NCI-H82 treated with DMSO at 0.1 percent for 48 hours (cell line): Measurements from ENCODE around the gene MRTFB.
"Not testable (repeated sequence)": the region's sequence is repeated elsewhere in the genome, so short reads cannot be mapped to it uniquely, and the experiment has no call there.

Experiments
- DNase-seq: peaks from one replicate; lab custom pipeline; 2025; ENCODE audit not compliant: unreplicated experiment; lab: John Stamatoyannopoulos, UW

MRTFB gene

GRCh38 chr16:14182999-14183398 is 111.9 kb downstream of the MRTFB start:
- DNase-seq = no peak

DNA sequence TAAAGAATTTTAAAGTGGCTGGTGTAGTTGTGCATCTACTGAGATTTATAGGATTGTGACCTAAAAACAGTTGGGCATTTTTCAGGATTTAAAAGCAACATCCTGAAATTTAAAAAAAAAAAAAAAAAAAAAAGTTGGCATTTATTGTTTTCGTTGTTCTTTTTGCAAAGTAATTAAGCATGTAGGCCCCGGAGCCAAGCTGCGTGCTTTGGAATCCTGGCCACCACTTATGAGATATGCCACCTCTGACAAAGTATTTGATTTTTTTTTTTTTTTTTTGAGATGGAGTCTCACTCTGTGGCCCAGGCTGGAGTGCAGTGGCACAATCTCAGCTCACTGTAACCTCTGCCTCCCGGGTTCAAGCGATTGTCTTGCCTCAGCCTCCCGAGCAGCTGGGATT is 112.8 kb downstream of the MRTFB start:
- DNase-seq = not testable (repeated sequence)

DNA sequence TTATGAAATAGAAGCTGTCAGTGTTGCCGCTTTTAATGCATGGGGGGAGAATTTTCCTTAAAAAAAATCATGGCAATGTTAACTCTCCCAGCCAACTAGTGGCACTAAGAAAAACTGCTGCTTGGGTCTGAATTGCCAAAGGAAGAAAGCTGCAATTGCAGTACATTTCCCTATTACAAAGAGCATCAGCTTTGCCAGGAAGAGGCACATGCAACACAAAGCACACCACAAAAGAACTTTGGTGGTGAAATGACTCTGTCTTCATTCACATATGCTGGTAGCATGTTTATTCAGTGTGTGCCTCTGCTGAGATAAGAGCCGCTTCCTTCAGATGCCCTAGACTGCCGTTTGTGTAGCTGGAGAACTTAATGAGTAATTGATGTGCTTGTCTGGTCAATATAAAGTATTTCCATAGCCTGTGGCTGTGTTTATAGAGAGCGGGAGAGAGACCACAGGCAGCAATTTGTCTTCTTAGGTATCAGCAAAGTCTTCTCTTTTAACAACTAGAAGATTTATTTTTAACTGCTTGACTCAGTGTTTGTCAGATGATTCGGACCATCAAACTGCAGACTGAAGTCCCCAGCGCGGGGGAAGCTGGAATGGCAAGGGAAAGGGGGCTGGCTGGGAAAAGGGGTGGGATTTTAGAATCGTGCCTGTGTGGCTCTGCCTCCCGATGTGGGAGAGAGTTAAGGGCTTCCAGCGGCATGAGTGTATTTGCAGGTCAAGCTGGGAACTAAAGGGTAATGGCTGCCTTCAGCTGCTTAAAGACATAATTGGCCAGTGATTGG is 115.1 kb downstream of the MRTFB start:
- no peak for DNase-seq

- no peak for DNase-seq
Observed at GRCh38 chr16:14186795-14187221, 115.7 kb downstream of the MRTFB start.

DNA sequence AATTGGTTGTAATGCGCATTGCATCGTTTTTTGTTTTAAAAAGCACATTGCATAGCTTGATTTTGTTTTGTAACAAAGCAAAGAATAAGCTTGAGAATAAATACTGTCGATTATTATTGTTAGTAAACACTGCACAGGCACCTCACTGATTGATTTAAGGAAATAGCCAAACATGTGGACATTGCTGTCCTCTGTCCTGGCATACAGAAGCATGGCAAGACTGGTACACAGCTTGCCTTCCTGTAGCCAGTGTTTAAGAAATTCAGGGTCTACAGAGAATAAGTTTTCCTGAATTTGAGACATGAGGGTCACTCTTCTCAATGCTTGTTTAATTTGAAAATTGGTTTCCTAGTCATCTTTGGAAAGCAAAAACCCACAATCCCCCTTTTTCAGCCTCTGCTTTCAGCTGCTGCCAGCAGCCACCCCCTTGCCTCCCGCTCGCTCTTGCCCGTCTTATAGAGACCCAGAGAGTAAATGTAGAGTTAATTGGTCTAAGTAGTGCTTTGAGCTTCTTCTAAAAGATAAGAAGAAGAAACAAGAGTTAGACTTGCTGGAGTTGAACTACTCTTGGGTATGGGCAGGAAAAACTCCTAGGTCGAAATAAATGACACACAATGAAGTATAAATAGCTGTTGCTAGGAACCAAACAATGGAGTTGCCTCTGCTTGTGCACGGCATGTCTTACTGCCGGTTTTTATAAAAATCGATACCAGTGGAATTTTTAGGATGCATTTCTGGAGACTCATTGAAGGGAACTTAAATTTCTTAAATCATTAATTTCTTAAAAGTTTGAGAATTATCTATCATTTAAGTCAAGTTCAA is 116.6 kb downstream of the MRTFB start:
- no peak for DNase-seq

- no peak for DNase-seq
Observed at GRCh38 chr16:14193316-14193871, 122.3 kb downstream of the MRTFB start.

DNA sequence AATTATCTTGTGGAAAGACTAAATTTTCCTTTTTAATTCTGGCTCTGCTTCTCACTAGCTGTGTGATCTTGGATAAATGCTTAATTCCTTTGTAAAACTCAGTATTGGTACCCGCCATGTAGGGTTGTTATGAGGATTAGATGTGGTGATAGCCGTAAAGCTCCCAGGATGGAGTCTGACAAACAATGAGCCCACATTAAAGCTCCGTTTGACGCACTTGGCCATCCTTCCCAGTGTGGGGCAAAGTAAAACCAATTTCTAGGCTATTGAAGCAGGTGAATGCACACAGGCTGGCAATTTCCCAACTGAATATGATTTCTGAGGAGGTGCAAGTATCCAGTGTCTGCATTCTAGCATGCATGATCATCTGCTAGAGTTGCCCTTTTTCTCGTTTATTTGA is 123.6 kb downstream of the MRTFB start:
- no peak for DNase-seq

GRCh38 chr16:14196011-14196410 is 124.9 kb downstream of the MRTFB start:
- DNase-seq = no peak

DNA sequence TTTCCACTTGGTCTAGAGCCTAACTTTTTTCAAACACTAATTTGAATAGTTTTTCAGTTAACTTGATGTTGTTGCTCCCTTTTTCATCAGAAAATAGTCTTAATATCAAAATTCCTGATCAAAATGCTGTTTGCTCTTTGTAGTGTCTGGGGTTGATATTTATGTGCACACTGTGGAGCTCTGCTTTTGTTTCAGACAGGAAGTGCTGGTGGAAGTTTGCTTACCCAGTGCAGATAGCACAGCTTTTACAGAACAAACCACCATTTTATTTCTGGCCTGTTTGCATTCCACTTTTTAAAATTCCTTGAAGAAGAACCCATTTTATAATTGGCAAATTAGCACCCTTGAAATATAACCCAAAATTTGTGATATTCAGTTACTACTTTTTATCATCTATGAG is 125.4 kb downstream of the MRTFB start:
- no peak for DNase-seq

DNA sequence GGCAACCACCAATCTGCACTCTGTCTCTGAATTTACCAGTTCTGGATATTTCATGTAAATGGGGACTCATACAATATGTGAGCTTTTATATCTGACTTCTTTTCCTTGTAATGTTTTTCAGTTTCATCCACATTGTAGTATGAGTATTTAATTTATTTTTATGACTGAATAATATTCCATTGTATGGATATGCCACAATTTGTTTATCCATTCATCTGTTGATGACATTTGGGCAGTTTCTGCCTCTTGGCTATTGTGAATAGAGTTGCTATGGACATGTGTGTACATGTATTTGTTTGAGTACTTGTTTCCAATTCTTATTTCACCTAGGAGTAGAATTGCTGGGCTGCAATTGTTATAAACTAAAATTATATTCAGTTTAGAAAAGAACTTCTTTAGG is 126.9 kb downstream of the MRTFB start:
- no peak for DNase-seq

GRCh38 chr16:14198572-14198971 is 127.5 kb downstream of the MRTFB start:
- DNase-seq = no peak

DNA sequence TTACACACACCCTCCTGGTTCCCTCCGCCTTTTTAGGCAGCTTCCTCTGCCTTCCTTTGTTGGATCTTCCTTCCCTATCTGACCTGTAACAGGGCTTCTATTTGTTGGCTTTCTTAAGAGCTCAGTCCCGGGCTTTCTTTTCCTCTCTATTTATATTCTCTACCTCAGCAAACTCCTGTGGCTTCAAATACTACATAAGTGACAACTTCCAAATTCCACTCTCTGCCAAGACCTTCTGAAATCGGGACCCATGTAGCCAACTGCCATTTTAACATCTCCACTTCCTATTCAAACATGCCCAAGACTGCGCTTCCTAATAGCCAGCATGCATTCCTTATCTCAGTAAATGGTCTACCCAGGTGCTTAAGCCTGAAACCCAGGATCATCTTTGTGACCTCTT is 128.1 kb downstream of the MRTFB start:
- DNase-seq = no peak

DNA sequence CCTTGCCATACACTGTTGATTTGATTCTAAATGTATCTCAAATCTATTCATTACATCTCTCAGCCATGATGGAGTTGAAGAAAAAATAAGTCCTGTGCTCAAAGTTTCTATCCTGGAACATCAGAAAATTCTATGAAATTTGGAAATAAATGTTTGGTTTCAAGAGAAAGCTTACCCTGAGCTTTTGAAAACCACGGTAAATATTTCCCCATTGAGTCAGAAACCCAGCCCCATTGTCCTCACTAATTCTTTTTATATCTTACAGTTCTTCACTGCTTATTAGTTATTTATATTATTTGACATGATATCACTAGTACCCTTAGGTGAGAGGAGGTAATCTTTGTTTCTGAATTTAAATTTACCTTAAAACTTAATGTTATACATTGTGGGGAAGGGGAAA is 128.5 kb downstream of the MRTFB start:
- DNase-seq = no peak

- no peak for DNase-seq
Observed at GRCh38 chr16:14202095-14202494, 131.0 kb downstream of the MRTFB start.

GRCh38 chr16:14202697-14203096 is 131.6 kb downstream of the MRTFB start:
- DNase-seq = peak; percentile 59

- DNase-seq = no peak
Observed at GRCh38 chr16:14203166-14203565, 132.0 kb downstream of the MRTFB start.

DNA sequence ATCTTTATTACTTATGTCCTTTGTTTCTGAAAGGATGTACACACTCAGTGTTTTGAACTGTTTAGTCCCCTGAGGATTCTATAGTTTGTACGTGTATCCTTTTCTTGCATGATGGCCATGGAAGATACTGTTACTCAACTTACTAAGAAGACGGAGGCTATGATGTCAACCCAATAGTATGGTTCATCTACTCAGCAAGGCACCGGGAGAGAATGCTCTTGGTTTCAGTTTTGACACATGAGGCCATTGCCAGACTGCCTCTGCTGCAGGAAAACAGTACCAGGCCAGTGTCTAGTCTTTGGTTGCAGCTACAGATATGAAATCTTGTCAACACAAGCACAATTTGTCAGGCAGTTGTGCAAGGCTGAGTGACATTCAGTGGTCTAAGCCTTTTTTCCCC is 134.5 kb downstream of the MRTFB start:
- DNase-seq = no peak

DNA sequence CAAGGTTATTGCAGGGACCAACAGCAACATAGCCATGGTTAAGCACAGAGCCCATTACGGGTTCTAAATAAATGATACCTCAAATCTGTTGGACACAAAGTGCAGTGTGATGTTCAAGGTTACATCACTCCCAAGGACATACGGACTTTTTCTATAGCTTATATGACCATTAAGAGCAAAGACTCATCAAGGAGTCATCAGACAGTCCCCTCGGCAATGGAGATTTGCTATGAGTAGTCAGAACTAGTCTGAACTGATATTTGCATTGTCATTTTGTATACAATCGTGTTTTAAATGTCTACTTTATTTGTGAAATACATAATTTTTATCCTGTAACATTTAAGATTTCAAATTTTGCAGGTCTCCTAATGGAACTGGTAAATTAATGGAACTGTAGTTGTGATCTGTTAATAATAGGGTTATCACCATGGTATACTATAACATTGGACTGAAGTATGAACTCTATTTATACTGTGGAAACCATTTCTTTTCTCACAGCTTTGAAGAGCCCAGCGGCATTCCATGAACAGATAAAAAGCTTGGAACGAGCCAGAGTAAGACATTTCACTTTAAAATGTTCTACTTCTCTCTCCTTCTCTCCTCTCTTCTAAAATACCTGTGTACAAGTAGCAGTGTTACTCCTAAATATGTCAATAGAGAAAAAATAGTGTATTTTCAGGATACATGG is 140.9 kb downstream of the MRTFB start:
- no peak for DNase-seq

DNA sequence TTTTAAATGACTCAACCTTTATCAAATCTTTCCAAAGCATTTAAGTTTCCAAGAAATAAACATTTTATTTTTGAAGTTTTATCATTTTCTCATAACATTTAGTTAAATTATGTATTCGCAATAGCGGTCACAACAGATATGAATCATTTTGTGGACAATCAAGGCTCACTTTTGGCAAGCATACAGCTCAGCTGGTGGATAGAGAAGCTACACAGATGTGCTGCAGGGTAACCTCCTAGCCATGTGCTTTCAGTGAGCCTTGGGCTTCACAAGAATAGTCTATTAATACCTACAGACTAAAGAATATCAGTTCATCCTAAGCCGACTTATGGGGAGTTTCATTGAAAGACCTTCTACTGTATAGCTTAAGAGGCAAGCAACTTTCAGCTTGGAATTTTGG is 144.8 kb downstream of the MRTFB start:
- DNase-seq = no peak

- DNase-seq = no peak
Observed at GRCh38 chr16:14219983-14220382, 148.9 kb downstream of the MRTFB start.

DNA sequence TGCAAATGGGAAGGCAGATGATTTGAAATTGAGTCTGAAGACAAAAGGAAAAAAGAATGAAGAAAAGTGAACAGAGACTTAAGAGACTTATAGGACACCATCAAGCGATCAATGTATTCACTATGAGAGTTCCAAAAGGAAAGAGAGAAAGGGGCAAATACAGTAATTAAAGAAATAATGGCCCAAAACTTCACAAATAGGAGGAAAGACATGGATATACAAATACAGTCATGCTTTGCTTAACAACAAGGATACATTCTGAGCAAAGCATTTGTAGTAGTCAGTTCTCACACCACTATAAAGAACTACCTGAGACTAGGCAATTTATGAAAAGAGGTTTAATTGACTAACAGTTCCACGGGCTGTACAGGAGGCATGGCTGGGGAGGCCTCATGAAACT is 152.5 kb downstream of the MRTFB start:
- no peak for DNase-seq
